AG04450 (cell line): ENCODE data around the gene ATXN10. TPM values are rescaled to one million over a fixed set of nuclear protein-coding genes. Genes with fewer than 3 reads are reported as not detected.
"Not testable (repeated sequence)": the region's sequence is repeated elsewhere in the genome, so short reads cannot be mapped to it uniquely, and the experiment has no call there.

ENCODE experiments used
- CTCF ChIA-PET: fragments of 300-600, 350-600 bp; formaldehyde crosslinking; extraction: SDS; loops from one replicate; lab custom pipeline; 2022; ENCODE audit warnings: antibody characterized with exemption, inconsistent platforms; lab: Charles Lee
- POLR2A ChIA-PET: fragments of 350-600 bp; formaldehyde crosslinking; extraction: SDS; loops from one replicate; lab custom pipeline; 2021; ENCODE audit warnings: antibody characterized with exemption, inconsistent platforms; lab: Yijun Ruan, JAX
- DNase-seq: peaks from one replicate; pipeline ENCODE4 v3.0.0-alpha.2; 2011; ENCODE audit warnings: low read depth, low spot score
- H3K27ac ChIP-seq: one replicate; pipeline ENCODE4 v1.5.1; 2012; ENCODE audit warnings: low read depth, low read length, control low read depth
- H3K27me3 ChIP-seq: one replicate; pipeline ENCODE4 v1.6.0; 2012; ENCODE audit warnings: low read length; ENCODE audit not compliant: control insufficient read depth, insufficient read depth
- H3K4me3 ChIP-seq: 2 replicates; pipeline ENCODE4 v1.5.1; 2011; ENCODE audit warnings: mild to moderate bottlenecking, low read depth, low read length, control low read depth
- H3K9me3 ChIP-seq: 2 replicates; pipeline ENCODE4 v1.5.1; 2012; ENCODE audit warnings: low read length; ENCODE audit not compliant: control insufficient read depth, insufficient read depth
- polyA plus RNA-seq: library from polyadenylated mRNA; depleted of rRNA; stranded (reverse); fragments of >200 nt; gene quantifications from 2 replicates; pipeline ENCODE4 v1.2.3, GENCODE V29; 2011
- TF ChIP-seq, protein P1 (sequence below): IDR thresholded peaks from 2 replicates; pipeline ENCODE4 v1.5.1; 2011; ENCODE audit warnings: low read depth, low read length, control low read depth, inconsistent platforms

ATXN10 gene
- polyA plus RNA-seq, 1 experiment = 521 TPM

DNA sequence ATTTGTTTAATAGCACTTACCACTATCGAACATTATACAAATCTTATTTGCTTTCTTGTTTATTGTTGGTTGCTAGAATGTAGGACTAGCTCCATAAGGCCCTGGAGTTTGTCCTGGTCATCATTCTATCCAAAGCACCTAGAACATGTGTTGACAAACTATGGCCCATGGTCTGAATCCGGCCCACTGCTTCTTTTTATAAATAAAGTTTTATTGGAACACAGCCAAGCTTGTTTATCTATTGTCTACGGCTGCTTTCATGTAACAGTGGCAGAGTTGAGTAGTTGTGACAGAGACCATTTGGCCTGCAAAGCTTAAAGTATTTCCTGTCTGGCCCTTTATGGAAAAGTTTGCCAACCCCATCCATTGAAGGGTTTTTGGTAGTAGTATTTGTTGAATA, 38.8 kb downstream of the ATXN10 start:
- Histone ChIP-seq H3K27ac (no peak overlapping the region), H3K27me3 (no peaks in the 10 kb centered on the region), H3K4me3 (no peak overlapping the region), H3K9me3 (no peaks in the 10 kb centered on the region)
- DNase-seq = no peak
- ChIA-PET POLR2A (no interaction called here), CTCF (interaction anchor here (0.6 to 1.2 kb wide), 4 partner anchors 66 to 938 kb away, joined by 3 read pairs; no protein-coding TSS in a partner anchor)
- TF ChIP-seq, protein P1, sequence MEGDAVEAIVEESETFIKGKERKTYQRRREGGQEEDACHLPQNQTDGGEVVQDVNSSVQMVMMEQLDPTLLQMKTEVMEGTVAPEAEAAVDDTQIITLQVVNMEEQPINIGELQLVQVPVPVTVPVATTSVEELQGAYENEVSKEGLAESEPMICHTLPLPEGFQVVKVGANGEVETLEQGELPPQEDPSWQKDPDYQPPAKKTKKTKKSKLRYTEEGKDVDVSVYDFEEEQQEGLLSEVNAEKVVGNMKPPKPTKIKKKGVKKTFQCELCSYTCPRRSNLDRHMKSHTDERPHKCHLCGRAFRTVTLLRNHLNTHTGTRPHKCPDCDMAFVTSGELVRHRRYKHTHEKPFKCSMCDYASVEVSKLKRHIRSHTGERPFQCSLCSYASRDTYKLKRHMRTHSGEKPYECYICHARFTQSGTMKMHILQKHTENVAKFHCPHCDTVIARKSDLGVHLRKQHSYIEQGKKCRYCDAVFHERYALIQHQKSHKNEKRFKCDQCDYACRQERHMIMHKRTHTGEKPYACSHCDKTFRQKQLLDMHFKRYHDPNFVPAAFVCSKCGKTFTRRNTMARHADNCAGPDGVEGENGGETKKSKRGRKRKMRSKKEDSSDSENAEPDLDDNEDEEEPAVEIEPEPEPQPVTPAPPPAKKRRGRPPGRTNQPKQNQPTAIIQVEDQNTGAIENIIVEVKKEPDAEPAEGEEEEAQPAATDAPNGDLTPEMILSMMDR = no peak

- H3K27me3 ChIP-seq, POLR2A ChIA-PET, H3K27ac ChIP-seq, H3K4me3 ChIP-seq, H3K9me3 ChIP-seq, DNase-seq, CTCF ChIA-PET: not testable (repeated sequence)
These were observed 42.8 kb downstream of the ATXN10 start for GRCh38 chr22:45714390-45714789.

DNA sequence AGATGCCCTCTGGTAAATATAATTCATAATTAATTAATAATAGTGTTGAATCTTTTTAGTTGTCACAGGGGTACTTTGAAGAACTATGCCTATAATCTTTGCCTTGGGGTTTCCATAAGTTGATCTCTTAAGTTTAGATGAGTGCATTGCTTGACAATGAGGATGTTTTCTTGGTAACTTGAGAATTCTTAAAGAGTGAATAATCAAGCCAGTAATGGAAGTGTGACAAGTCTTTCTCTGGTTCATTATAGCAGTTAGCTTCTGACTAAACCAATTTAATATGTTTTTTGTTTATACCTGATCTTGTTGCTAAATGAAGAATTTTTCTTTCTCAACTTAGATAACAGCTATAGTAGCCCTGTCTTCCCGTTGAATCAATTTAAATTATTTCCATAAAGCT, 46.2 kb downstream of the ATXN10 start:
- peak; percentile 16 for DNase-seq
- H3K27ac ChIP-seq = no peak overlapping the region

DNA sequence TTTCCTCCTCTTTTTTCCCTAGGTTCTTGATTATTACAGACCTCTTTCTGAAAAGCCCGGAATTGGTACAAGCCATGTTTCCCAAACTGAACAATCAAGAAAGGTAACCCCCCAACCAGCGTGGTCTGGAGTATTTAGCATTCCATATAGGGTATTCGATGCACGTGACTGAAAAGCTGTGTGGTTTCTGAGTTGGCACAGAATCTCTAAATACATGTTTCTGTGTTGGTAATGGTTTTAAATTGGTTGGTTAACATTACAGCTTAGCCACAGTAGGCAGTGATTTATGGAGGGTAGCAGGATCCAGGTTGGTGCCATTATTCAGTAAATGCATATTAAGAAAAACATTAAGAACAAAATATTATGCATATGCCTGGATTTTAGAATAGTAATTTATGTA, 46.8 kb downstream of the ATXN10 start:
- ChIA-PET CTCF (interaction anchor here (1.0 to 1.5 kb wide), 3 partner anchors 13 to 146 kb away, joined by 3 to 5 read pairs (median 5); no protein-coding TSS in a partner anchor), POLR2A (no interaction called here)
- Histone ChIP-seq H3K27me3 (no peaks in the 10 kb centered on the region), H3K4me3 (no peak overlapping the region), H3K27ac (no peak overlapping the region), H3K9me3 (no peaks in the 10 kb centered on the region)
- TF ChIP-seq, protein P1 = no peak
- no peak for DNase-seq

More for the DNA sequence above, 46.2 kb downstream of the ATXN10 start:
- CTCF ChIA-PET = interaction anchor here (1.0 to 1.5 kb wide), 3 partner anchors 13 to 146 kb away, joined by 3 to 5 read pairs (median 5); no protein-coding TSS in a partner anchor
- Histone ChIP-seq H3K9me3 (no peaks in the 10 kb centered on the region), H3K27me3 (no peaks in the 10 kb centered on the region), H3K4me3 (no peak overlapping the region)
- TF ChIP-seq, protein P1 = no peak
- POLR2A ChIA-PET = no interaction called here

DNA sequence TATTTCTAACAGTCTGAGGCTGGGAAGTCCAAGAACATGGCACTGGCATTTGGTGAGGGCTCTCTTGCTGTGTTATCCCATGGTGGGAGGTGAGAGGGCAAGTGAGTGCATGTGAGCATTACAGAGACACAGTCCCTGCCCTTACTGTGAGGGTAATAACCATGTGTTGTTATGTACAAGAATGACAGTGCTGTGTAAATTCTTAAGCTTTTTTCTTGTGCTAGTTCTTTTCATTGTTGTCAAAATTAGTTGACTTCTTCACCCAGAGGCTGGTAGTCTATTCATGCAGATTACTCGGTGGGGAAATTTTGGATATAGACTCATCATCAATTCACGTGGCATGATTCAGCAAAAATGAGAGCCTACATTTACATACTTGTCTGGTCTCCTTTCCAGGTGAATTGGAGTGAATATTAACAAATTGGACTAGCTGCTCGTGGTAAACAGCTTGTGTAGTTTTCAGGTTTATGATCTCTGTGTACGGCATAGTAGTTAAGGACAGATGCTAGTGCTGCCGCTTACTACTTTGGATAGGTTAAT, 49.3 kb downstream of the ATXN10 start:
- Histone ChIP-seq H3K27me3 (no peaks in the 10 kb centered on the region), H3K9me3 (no peaks in the 10 kb centered on the region), H3K27ac (no peak overlapping the region), H3K4me3 (no peak overlapping the region)
- DNase-seq = no peak
- TF ChIP-seq, protein P1 = no peak
- ChIA-PET POLR2A (no interaction called here), CTCF (interaction anchor here (2.1 kb wide), 1 partner anchor 11 kb away, joined by 7 read pairs; no protein-coding TSS in a partner anchor)
